Measurements from ENCODE around the gene NOL4L. TPM values are rescaled to one million over a fixed set of nuclear protein-coding genes. Genes with fewer than 3 reads are reported as not detected.

The NOL4L gene
- total RNA-seq, 2 donors from 2014 or later: 18.0 to 59.7 TPM

DNA sequence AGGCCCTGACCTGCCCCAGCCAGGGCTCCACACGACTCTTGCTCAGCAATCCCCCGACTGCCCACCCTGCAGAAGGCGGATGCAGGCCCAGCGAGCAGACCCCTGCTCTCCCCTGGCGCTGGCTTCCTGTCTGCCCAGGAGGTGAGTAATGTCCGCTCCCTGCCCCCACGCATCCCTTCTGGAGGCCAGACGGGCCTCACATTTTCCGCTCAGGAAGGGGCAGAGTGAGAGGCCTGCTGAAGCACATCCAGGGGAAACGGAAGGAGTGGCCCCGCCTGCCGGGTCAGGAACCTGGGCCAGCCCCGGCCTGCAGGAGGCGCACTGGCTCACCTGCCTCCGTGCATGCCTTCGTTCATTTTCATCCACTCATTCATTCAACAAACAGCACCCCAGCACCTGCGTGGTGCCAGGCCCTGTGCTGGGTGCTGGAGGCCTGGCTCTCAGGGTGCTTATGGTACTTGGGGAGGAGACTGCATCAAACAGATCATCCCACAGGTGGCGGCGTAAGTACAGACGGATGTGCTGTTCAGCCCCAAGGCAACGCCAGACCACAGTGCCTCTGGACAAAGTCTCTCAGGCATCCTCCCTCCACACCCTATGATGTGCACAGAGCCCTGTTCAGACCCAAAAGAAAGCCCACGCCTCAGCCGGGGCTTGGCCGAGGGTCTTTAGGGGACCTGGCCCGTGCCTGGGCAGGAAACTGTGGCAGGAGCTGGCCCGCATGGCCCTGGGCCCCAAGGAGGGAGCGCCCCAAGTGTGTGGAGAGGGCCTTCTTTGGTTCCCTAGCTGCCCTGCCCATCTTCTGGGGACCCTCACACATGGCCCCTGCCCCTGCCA lies 114.9 kb downstream of the NOL4L start:
- no peak for DNase-seq (ENCODE audit: low spot score)
- H3K4me3 ChIP-seq: no peak overlapping the region
- TF ChIP-seq, protein P1, sequence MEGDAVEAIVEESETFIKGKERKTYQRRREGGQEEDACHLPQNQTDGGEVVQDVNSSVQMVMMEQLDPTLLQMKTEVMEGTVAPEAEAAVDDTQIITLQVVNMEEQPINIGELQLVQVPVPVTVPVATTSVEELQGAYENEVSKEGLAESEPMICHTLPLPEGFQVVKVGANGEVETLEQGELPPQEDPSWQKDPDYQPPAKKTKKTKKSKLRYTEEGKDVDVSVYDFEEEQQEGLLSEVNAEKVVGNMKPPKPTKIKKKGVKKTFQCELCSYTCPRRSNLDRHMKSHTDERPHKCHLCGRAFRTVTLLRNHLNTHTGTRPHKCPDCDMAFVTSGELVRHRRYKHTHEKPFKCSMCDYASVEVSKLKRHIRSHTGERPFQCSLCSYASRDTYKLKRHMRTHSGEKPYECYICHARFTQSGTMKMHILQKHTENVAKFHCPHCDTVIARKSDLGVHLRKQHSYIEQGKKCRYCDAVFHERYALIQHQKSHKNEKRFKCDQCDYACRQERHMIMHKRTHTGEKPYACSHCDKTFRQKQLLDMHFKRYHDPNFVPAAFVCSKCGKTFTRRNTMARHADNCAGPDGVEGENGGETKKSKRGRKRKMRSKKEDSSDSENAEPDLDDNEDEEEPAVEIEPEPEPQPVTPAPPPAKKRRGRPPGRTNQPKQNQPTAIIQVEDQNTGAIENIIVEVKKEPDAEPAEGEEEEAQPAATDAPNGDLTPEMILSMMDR (IDR thresholded peaks at IDR 0.05): peak in 1 of 4 experiments; percentile 26
- TF ChIP-seq POLR2A (IDR thresholded peaks at IDR 0.05) (no peak), POLR2AphosphoS5 (IDR thresholded peaks at IDR 0.05) (no peak)
- H3K9me3 ChIP-seq: no peaks in the 10 kb centered on the region
- 59% methylated on average over 27 of the region's 27 CpGs for WGBS
- intact Hi-C loops (cut with DNase I): no loop called here
- H3K27me3 ChIP-seq (replicated peaks; ENCODE audit: insufficient read depth): no peaks in the 10 kb centered on the region
- no peak overlapping the region for H3K27ac ChIP-seq
- H3K36me3 ChIP-seq: no peaks in the 10 kb centered on the region
- H3K4me1 ChIP-seq (replicated peaks): peaks cover 17% of the 10 kb centered on the region

DNA sequence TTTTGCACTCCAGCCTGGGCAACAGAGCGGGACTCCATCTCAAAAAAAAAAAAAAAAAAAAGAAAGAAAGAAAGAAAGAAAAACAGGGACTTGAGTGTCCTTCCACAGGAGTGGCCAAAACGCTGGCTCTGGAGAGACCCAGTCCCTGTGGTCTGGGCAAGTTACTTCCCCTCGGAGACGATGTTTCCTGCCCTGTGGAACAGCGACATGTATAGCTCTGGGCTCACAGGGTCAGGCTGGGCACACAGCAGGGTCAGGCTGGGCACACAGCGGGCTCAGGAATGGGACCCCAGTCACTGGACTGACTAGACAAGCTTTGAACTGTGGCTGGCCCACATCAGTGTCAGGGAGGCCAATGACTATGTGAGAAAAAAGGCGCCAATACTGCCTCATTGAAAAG lies 116.3 kb downstream of the NOL4L start:
- H3K4me1 ChIP-seq (replicated peaks): peaks cover 13% of the 10 kb centered on the region
- no peak overlapping the region for H3K4me3 ChIP-seq
- DNase-seq (ENCODE audit: low spot score): no peak
- H3K36me3 ChIP-seq: no peaks in the 10 kb centered on the region
- intact Hi-C loops (cut with DNase I): no loop called here
- H3K9me3 ChIP-seq: no peaks in the 10 kb centered on the region
- H3K27me3 ChIP-seq (replicated peaks; ENCODE audit: insufficient read depth): no peaks in the 10 kb centered on the region
- H3K27ac ChIP-seq: no peak overlapping the region
- TF ChIP-seq POLR2A (IDR thresholded peaks at IDR 0.05): no peak
- TF ChIP-seq, protein P1 (IDR thresholded peaks at IDR 0.05): no peak
- no peak for TF ChIP-seq POLR2AphosphoS5 (IDR thresholded peaks at IDR 0.05)
- 89% methylated on average over 7 of the region's 7 CpGs for WGBS

DNA sequence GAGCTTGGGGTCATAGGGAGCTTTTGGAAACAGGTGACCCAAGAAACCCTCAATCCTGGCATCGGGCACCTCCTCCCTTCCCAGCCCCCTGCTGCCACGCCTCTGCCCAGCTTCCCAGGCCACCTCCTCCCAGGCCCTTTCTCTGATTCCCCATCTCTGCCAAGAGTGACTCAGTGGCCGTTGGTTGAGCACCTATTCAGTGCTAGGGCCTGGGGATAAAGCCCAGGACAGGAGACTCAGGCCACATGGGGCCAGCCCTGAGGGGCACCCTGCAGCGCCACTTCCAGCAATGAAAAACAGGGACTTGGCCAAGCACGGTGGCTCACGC lies 116.9 kb downstream of the NOL4L start:
- 91% methylated on average over 6 of the region's 6 CpGs for WGBS
- TF ChIP-seq, protein P1 (IDR thresholded peaks at IDR 0.05): no peak
- no peak for TF ChIP-seq POLR2AphosphoS5 (IDR thresholded peaks at IDR 0.05)
- TF ChIP-seq POLR2A (IDR thresholded peaks at IDR 0.05): no peak
- H3K9me3 ChIP-seq: no peaks in the 10 kb centered on the region
- DNase-seq (ENCODE audit: low spot score): no peak
- no peaks in the 10 kb centered on the region for H3K27me3 ChIP-seq (replicated peaks; ENCODE audit: insufficient read depth)
- H3K27ac ChIP-seq: no peak overlapping the region
- H3K4me3 ChIP-seq: no peak overlapping the region
- intact Hi-C loops (cut with DNase I): no loop called here
- no peaks in the 10 kb centered on the region for H3K36me3 ChIP-seq
- peaks cover 18% of the 10 kb centered on the region for H3K4me1 ChIP-seq (replicated peaks)

- WGBS: 90% methylated on average over 12 of the region's 12 CpGs
- no peak overlapping the region for H3K27ac ChIP-seq
- no peaks in the 10 kb centered on the region for H3K9me3 ChIP-seq
- H3K4me3 ChIP-seq: no peak overlapping the region
- peaks cover 18% of the 10 kb centered on the region for H3K4me1 ChIP-seq (replicated peaks)
- TF ChIP-seq, protein P1 (IDR thresholded peaks at IDR 0.05): no peak
- no peak for TF ChIP-seq POLR2A (IDR thresholded peaks at IDR 0.05)
- TF ChIP-seq POLR2AphosphoS5 (IDR thresholded peaks at IDR 0.05): no peak
- no peaks in the 10 kb centered on the region for H3K27me3 ChIP-seq (replicated peaks; ENCODE audit: insufficient read depth)
- no peaks in the 10 kb centered on the region for H3K36me3 ChIP-seq
- no peak for DNase-seq (ENCODE audit: low spot score)
- intact Hi-C loops (cut with DNase I): no loop called here
Observed at GRCh38 chr20:32467506-32468312, 117.4 kb downstream of the NOL4L start.
